GM12878 (cell line): ENCODE data around the gene STKLD1. TPM values are rescaled to one million over a fixed set of nuclear protein-coding genes. Genes with fewer than 3 reads are reported as not detected.
"Not testable (repeated sequence)": the region's sequence is repeated elsewhere in the genome, so short reads cannot be mapped to it uniquely, and the experiment has no call there.

Experiments used
- ATAC-seq: fragments of 200-7000 bp; cut with Tn5 transposase; 3 replicates; pipeline ENCODE4 v1.9.1; 2020; ENCODE audit warnings: mild to moderate bottlenecking, moderate library complexity
- BruUV-seq: library from RNA; stranded (reverse); fragments of 400-500 nt; replicated peaks from 2 replicates; lab custom pipeline; 2021; lab: Mats Ljungman, UMichigan
- CTCF ChIA-PET: fragments of 300-600 bp; sonication (Branson Sonifier 250); formaldehyde crosslinking; extraction: SDS; loops from one replicate; lab custom pipeline; 2021; ENCODE audit warnings: inconsistent platforms; lab: Yijun Ruan, JAX
- POLR2A ChIA-PET: fragments of 350-600 bp; formaldehyde crosslinking; extraction: SDS; loops from one replicate; lab custom pipeline; 2021; ENCODE audit warnings: inconsistent platforms; lab: Charles Lee
- RAD21 ChIA-PET: fragments of 300-600 bp; sonication (Branson Sonifier 250); formaldehyde crosslinking; loops from one replicate; lab custom pipeline; 2023; ENCODE audit warnings: antibody characterized with exemption; ENCODE audit not compliant: unreplicated experiment; lab: Charles Lee
- SMC1A ChIA-PET: fragments of 300-600 bp; sonication (Branson Sonifier 250); formaldehyde crosslinking; loops from one replicate; lab custom pipeline; 2023; ENCODE audit not compliant: unreplicated experiment, uncharacterized antibody; lab: Charles Lee
- DNase-seq: peaks from one replicate; pipeline ENCODE4 v3.0.0-alpha.2; 2011; ENCODE audit warnings: low read depth, low spot score
- FAIRE-seq: peaks from 3 replicates; lab custom pipeline; 2011; peaks lifted over from hg19 to GRCh38; lab: Jason Lieb, UNC
- H2AFZ ChIP-seq: 2 replicates; pipeline ENCODE4 v1.6.0; 2011; ENCODE audit warnings: low read depth, low read length, control low read depth; ENCODE audit not compliant: control insufficient read depth
- H3K27ac ChIP-seq: 2 replicates; pipeline ENCODE4 v1.5.1; 2011; ENCODE audit warnings: control low read depth; ENCODE audit not compliant: control insufficient read depth, insufficient read depth
- H3K27me3 ChIP-seq, 2 experiments: replicated peaks in 1 of 2; 2 replicates each; pipeline versions ENCODE4 v1.6.0 to v1.6.1; 2011; ENCODE audit warnings: low read length in 1 of 2; ENCODE audit not compliant: control insufficient read depth in 2 of 2, insufficient read depth in 2 of 2
- H3K36me3 ChIP-seq, 2 experiments: 2 replicates each; pipeline ENCODE4 v1.5.1; 2011; ENCODE audit warnings: low read length in 1 of 2; ENCODE audit not compliant: control insufficient read depth in 2 of 2, insufficient read depth in 2 of 2
- H3K4me1 ChIP-seq: 2 replicates; pipeline ENCODE4 v1.6.1; 2011; ENCODE audit warnings: mild to moderate bottlenecking, low read length, moderate library complexity, mixed read lengths; ENCODE audit not compliant: control insufficient read depth, insufficient read depth
- H3K4me2 ChIP-seq: 2 replicates; pipeline ENCODE4 v1.6.0; 2011; ENCODE audit warnings: control low read depth; ENCODE audit not compliant: control insufficient read depth, insufficient read depth
- H3K4me3 ChIP-seq: fragments of 200-600 bp; sonication (generic); 2 replicates; pipeline ENCODE4 v1.5.1; 2016
- H3K79me2 ChIP-seq: 2 replicates; pipeline ENCODE4 v1.6.0; 2011; ENCODE audit warnings: low read length; ENCODE audit not compliant: control insufficient read depth, insufficient read depth
- H3K9ac ChIP-seq: 2 replicates; pipeline ENCODE4 v1.8.0; 2011; ENCODE audit warnings: low read length, control low read depth, mixed read lengths; ENCODE audit not compliant: control insufficient read depth, insufficient read depth
- H3K9me3 ChIP-seq: replicated peaks from 3 replicates; pipeline ENCODE4 v1.5.1; 2011; ENCODE audit warnings: mild to moderate bottlenecking, low read length; ENCODE audit not compliant: control insufficient read depth, insufficient read depth
- H4K20me1 ChIP-seq: 2 replicates; pipeline ENCODE4 v1.6.0; 2011; ENCODE audit not compliant: control insufficient read depth, insufficient read depth
- BACH1 ChIP-seq: fragments of 450-650 bp; IDR thresholded peaks from 2 replicates; pipeline ENCODE4 v1.6.1; 2017; ENCODE audit warnings: mild to moderate bottlenecking, borderline replicate concordance
- KAT2A ChIP-seq: conservative IDR thresholded peaks from 2 replicates; pipeline ENCODE4 v1.6.1; 2011; ENCODE audit warnings: low read depth, low read length; ENCODE audit not compliant: control insufficient read depth
- NBN ChIP-seq: fragments of 450-650 bp; IDR thresholded peaks from 2 replicates; pipeline ENCODE4 v1.6.1; 2016
- RAD21 ChIP-seq: IDR thresholded peaks from 2 replicates; pipeline ENCODE4 v1.6.1; 2011; ENCODE audit warnings: mild to moderate bottlenecking, low read depth, low read length, moderate library complexity; ENCODE audit not compliant: insufficient read depth
- ZNF384 ChIP-seq: IDR thresholded peaks from 2 replicates; pipeline ENCODE4 v1.6.1; 2012; ENCODE audit warnings: low read depth, mild to moderate bottlenecking, low read length, improper control_type of control experiment, borderline replicate concordance
- WGBS: methylation state at CpG from one replicate; pipeline ENCODE4 v1.1.6; 2016; ENCODE audit warnings: low lambda C conversion rate; ENCODE audit not compliant: insufficient replicate concordance, insufficient coverage; ENCODE audit errors: missing lambda C conversion rate; 5-methylcytosine and 5-hydroxymethylcytosine counted together
- in situ Hi-C: fragments of 300-500 bp; cut with MboI; formaldehyde crosslinking; loops from 9 replicates; pipeline ENCODE4 v1.14.3; 2018; ENCODE audit warnings: mixed read lengths
- intact Hi-C: fragments of 100-400 bp; cut with micrococcal nuclease; formaldehyde crosslinking; loops from one replicate; pipeline ENCODE4 v1.14.2; 2022; ENCODE audit not compliant: unreplicated experiment
- polyA plus RNA-seq, 11 experiments: library from polyadenylated mRNA; depleted of rRNA in 4 of 11; unstranded in 6 of 11; stranded (reverse) in 5 of 11; fragments of >200 nt; fragmentation: Nextera tagmentation in 4 of 11; fragmentation: Illumina TruSeq in 1 of 11; extraction: Ambion mirVana in 4 of 11; extraction: Trizol in 1 of 11; gene quantifications; 1 replicate in 1 of 11; 2 replicates in 10 of 11; pipeline versions ENCODE4 v1.2.1 to v1.2.3, GENCODE V29; 2011 to 2016; ENCODE audit warnings: inconsistent platforms in 2 of 11, missing spikeins in 2 of 11, low read depth in 1 of 11
- total RNA-seq, 4 experiments: library from RNA; depleted of rRNA in 3 of 4; stranded (reverse); fragments of >200 nt in 3 of 4; fragmentation: Illumina TruSeq in 1 of 4; extraction: Trizol in 1 of 4; gene quantifications; 2 replicates each; pipeline versions ENCODE4 v1.2.1 to v1.2.3, GENCODE V29; 2013 to 2021
- TF ChIP-seq, protein P1 (sequence below): IDR thresholded peaks from 2 replicates; pipeline ENCODE4 v1.6.1; 2012; ENCODE audit warnings: improper control_type of control experiment, low read depth, low read length; ENCODE audit not compliant: insufficient replicate concordance
- TF ChIP-seq, protein P2 (sequence below): fragments of 450-650 bp; IDR thresholded peaks from 2 replicates; pipeline ENCODE4 v1.6.1; 2016; ENCODE audit warnings: mild to moderate bottlenecking, moderate library complexity, borderline replicate concordance

Gene STKLD1
- total and polyA plus RNA-seq, 10 of the 15 experiments (the other 5 are each of a cell fraction or from before 2014, with no cell fraction given) = 0.07 to 0.40 (median 0.29) TPM; not detected in 4

DNA sequence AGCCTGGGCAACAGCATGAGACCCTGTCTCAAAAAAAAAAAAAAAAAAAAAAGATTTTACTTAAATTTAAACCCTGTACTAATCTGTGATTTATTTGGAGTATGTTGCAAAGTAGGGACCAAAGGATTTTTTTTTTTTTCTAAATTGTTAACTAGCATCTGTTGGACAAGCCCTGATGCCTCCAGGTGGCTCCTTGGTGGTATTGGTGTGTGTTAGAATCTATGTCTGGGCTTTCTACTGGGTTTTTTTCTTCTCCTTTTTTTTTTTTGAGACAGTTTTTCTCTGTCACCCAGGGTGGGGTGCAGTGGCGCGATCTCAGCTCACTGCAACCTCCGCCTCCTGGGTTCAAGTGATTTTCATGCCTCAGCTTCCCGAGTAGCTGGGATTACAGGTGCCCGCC is 75.7 kb downstream of the STKLD1 start:
- H2AFZ ChIP-seq, ATAC-seq, H3K4me2 ChIP-seq, H3K27me3 ChIP-seq, FAIRE-seq, H3K9me3 ChIP-seq, H3K36me3 ChIP-seq, intact Hi-C loops, H3K9ac ChIP-seq, H3K4me3 ChIP-seq, H3K27ac ChIP-seq, in situ Hi-C loops, H4K20me1 ChIP-seq, SMC1A ChIA-PET, H3K4me1 ChIP-seq, BruUV-seq, RAD21 ChIA-PET, DNase-seq, H3K79me2 ChIP-seq: not testable (repeated sequence)
- peak; percentile 35; the same call in 1 of the 2 replicates for TF ChIP-seq ZNF384
- 0 out of 2 replicates have a peak, but pooled peaks have one; percentile 5 for TF ChIP-seq RAD21
- ChIA-PET POLR2A (interaction anchor here (0.7 kb wide), 1 partner anchor 554 kb away, joined by 8 read pairs; no protein-coding TSS in a partner anchor), CTCF (interaction anchor here (0.7 kb wide), 1 partner anchor 26 kb away, joined by 3 read pairs; no protein-coding TSS in a partner anchor)
- 0% methylated on average over 2 of the region's 5 CpGs for WGBS

- ChIA-PET SMC1A (no interaction called here), RAD21 (interaction anchor here (0.9 kb wide), 1 partner anchor 13 kb away, joined by 3 read pairs; no protein-coding TSS in a partner anchor), CTCF (interaction anchor here (0.7 kb wide), 1 partner anchor 26 kb away, joined by 3 read pairs; no protein-coding TSS in a partner anchor), POLR2A (no interaction called here)
- Histone ChIP-seq H3K36me3 (no peaks in the 10 kb centered on the region), H3K27me3 (no peaks in the 10 kb centered on the region; a peak in 1 of 4 replicates), H3K9ac (no peak overlapping the region), H2AFZ (no peak overlapping the region), H4K20me1 (no peaks in the 10 kb centered on the region), H3K9me3 (no peaks in the 10 kb centered on the region), H3K79me2 (no peaks in the 10 kb centered on the region), H3K4me1 (no peaks in the 10 kb centered on the region), H3K4me3 (no peak overlapping the region), H3K4me2 (no peak overlapping the region), H3K27ac (no peak overlapping the region)
- DNase-seq (no peak), FAIRE-seq (no peak), ATAC-seq (no peak)
- 10% methylated on average over 7 of the region's 7 CpGs for WGBS
- BruUV-seq = no TSS peak
- in situ Hi-C loops (no loop called here), intact Hi-C loops (no loop called here)
- TF ChIP-seq KAT2A (no peak), NBN (no peak), BACH1 (no peak)
- TF ChIP-seq, protein P1, sequence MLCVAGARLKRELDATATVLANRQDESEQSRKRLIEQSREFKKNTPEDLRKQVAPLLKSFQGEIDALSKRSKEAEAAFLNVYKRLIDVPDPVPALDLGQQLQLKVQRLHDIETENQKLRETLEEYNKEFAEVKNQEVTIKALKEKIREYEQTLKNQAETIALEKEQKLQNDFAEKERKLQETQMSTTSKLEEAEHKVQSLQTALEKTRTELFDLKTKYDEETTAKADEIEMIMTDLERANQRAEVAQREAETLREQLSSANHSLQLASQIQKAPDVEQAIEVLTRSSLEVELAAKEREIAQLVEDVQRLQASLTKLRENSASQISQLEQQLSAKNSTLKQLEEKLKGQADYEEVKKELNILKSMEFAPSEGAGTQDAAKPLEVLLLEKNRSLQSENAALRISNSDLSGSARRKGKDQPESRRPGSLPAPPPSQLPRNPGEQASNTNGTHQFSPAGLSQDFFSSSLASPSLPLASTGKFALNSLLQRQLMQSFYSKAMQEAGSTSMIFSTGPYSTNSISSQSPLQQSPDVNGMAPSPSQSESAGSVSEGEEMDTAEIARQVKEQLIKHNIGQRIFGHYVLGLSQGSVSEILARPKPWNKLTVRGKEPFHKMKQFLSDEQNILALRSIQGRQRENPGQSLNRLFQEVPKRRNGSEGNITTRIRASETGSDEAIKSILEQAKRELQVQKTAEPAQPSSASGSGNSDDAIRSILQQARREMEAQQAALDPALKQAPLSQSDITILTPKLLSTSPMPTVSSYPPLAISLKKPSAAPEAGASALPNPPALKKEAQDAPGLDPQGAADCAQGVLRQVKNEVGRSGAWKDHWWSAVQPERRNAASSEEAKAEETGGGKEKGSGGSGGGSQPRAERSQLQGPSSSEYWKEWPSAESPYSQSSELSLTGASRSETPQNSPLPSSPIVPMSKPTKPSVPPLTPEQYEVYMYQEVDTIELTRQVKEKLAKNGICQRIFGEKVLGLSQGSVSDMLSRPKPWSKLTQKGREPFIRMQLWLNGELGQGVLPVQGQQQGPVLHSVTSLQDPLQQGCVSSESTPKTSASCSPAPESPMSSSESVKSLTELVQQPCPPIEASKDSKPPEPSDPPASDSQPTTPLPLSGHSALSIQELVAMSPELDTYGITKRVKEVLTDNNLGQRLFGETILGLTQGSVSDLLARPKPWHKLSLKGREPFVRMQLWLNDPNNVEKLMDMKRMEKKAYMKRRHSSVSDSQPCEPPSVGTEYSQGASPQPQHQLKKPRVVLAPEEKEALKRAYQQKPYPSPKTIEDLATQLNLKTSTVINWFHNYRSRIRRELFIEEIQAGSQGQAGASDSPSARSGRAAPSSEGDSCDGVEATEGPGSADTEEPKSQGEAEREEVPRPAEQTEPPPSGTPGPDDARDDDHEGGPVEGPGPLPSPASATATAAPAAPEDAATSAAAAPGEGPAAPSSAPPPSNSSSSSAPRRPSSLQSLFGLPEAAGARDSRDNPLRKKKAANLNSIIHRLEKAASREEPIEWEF = no peak
- TF ChIP-seq, protein P2, sequence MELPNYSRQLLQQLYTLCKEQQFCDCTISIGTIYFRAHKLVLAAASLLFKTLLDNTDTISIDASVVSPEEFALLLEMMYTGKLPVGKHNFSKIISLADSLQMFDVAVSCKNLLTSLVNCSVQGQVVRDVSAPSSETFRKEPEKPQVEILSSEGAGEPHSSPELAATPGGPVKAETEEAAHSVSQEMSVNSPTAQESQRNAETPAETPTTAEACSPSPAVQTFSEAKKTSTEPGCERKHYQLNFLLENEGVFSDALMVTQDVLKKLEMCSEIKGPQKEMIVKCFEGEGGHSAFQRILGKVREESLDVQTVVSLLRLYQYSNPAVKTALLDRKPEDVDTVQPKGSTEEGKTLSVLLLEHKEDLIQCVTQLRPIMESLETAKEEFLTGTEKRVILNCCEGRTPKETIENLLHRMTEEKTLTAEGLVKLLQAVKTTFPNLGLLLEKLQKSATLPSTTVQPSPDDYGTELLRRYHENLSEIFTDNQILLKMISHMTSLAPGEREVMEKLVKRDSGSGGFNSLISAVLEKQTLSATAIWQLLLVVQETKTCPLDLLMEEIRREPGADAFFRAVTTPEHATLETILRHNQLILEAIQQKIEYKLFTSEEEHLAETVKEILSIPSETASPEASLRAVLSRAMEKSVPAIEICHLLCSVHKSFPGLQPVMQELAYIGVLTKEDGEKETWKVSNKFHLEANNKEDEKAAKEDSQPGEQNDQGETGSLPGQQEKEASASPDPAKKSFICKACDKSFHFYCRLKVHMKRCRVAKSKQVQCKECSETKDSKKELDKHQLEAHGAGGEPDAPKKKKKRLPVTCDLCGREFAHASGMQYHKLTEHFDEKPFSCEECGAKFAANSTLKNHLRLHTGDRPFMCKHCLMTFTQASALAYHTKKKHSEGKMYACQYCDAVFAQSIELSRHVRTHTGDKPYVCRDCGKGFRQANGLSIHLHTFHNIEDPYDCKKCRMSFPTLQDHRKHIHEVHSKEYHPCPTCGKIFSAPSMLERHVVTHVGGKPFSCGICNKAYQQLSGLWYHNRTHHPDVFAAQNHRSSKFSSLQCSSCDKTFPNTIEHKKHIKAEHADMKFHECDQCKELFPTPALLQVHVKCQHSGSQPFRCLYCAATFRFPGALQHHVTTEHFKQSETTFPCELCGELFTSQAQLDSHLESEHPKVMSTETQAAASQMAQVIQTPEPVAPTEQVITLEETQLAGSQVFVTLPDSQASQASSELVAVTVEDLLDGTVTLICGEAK = no peak
These were observed 76.4 kb downstream of the STKLD1 start for GRCh38 chr9:133452562-133452961.
